ENCODE data around the gene STOM. TPM values are rescaled to one million over a fixed set of nuclear protein-coding genes. Genes with fewer than 3 reads are reported as not detected.

Gene STOM
- total and polyA plus RNA-seq, 2 of the 8 experiments (the other 6 are each of a cell fraction or from before 2014, with no cell fraction given): 25.2 to 60.4 TPM

- DNase-seq (ENCODE audit: low read depth in 1 of 2, low spot score in 2 of 2) (peak in 1 of 2 experiments; percentile 67), FAIRE-seq (no peak)
- whole genome bisulfite sequencing, 2 experiments (ENCODE audit: extremely low coverage in 1 of 2, insufficient coverage in 1 of 2, insufficient read length in 1 of 2, insufficient replicate concordance in 2 of 2, low coverage in 1 of 2, low lambda C conversion rate in 2 of 2, missing lambda C conversion rate in 1 of 2): 27% methylated on average over 10 of the region's 10 CpGs; no CpG with 5 or more reads in 1 of the 2 experiments
- TF ChIP-seq HDAC6 (IDR thresholded peaks at IDR 0.05; ENCODE audit: low read depth, low read length) (no peak), KDM1A (IDR thresholded peaks at IDR 0.05; ENCODE audit: borderline replicate concordance, low read length) (peak; percentile 95; the same call in 1 of the 2 replicates), GTF2F1 (IDR thresholded peaks at IDR 0.05; ENCODE audit: borderline replicate concordance, low read depth, low read length) (no peak), CBX5 (IDR thresholded peaks at IDR 0.05; ENCODE audit: low read depth, low read length) (no peak), SP2 (IDR thresholded peaks at IDR 0.05; ENCODE audit: low read length) (no peak), TCF12 (IDR thresholded peaks at IDR 0.05; ENCODE audit: low read depth, low read length) (peak; percentile 94), RNF2 (IDR thresholded peaks at IDR 0.05; ENCODE audit: borderline replicate concordance, low read depth, low read length, missing control alignments, poor library complexity, severe bottlenecking) (no peak), CTBP2 (IDR thresholded peaks at IDR 0.05; ENCODE audit: borderline replicate concordance, insufficient read depth, insufficient read length, low read length) (no peak)
These were observed 80.9 kb downstream of the STOM start for GRCh38 chr9:121289026-121289771.

More at GRCh38 chr9:121289026-121289771, 80.9 kb downstream of the STOM start:
- H3K9ac ChIP-seq (replicated peaks in 1 of 4; ENCODE audit: extremely low read depth in 1 of 4, low read depth in 3 of 4, low read length in 3 of 4): no peak overlapping the region
- H2BK5ac ChIP-seq (ENCODE audit: low read depth, low read length): no peak overlapping the region
- no peak overlapping the region for H3K27ac ChIP-seq (ENCODE audit: low read depth, low read length)
- H2BK12ac ChIP-seq (ENCODE audit: low read depth, low read length): 0 out of 2 replicates have a peak overlapping the region, but pooled peaks have one; percentile 30
- H3K14ac ChIP-seq (ENCODE audit: insufficient read length): no peak overlapping the region
- H2BK15ac ChIP-seq (ENCODE audit: low read length): no peak overlapping the region
- no peak overlapping the region for H3K23ac ChIP-seq (ENCODE audit: insufficient read length)
- H2BK20ac ChIP-seq (ENCODE audit: low read length): no peak overlapping the region
- H2AK5ac ChIP-seq (ENCODE audit: low read depth, low read length): no peak overlapping the region; the same call in 1 of the 2 replicates
- H3K79me2 ChIP-seq (ENCODE audit: control insufficient read depth in 1 of 2, insufficient read depth in 2 of 2, low read length in 2 of 2): no peaks in the 10 kb centered on the region
- peaks cover 26 to 42% (median 30%) of the 10 kb centered on the region in 4 experiments for H3K4me1 ChIP-seq (replicated peaks in 1 of 4; ENCODE audit: control insufficient read depth in 3 of 4, insufficient read depth in 4 of 4, low read length in 3 of 4)
- no peaks in the 10 kb centered on the region; the same call in 1 of the 2 replicates for H3K23me2 ChIP-seq (ENCODE audit: low read depth, low read length)
- no peak overlapping the region for H4K5ac ChIP-seq (ENCODE audit: insufficient read length, low read depth, low read length)
- H3K4me3 ChIP-seq (ENCODE audit: extremely low read depth in 1 of 4, insufficient read depth in 2 of 4, low read depth in 3 of 4, low read length in 4 of 4): peak overlapping the region in 3 of 4 experiments; percentile 8 to 30 (median 23); a peak in 5 of 8 replicates
- ChIA-PET CTCF (ENCODE audit: partially characterized antibody) (interaction anchor here (0.6 to 4.0 kb wide), 11 partner anchors 9 to 1933 kb away, joined by 3 to 22 read pairs (median 5); no protein-coding TSS in a partner anchor), POLR2A (ENCODE audit: partially characterized antibody) (interaction anchor here (1.7 kb wide), 1 partner anchor 22 kb away, joined by 7 read pairs; the partner anchor contains the start of gene GSN)
- H3K4me2 ChIP-seq (ENCODE audit: insufficient read depth in 1 of 2, low read depth in 2 of 2, low read length in 2 of 2): peak overlapping the region; percentile 52 to 61
- no peak overlapping the region for H2BK120ac ChIP-seq (replicated peaks; ENCODE audit: low read depth, low read length)
- no peak overlapping the region for H4K8ac ChIP-seq (ENCODE audit: extremely low read depth, insufficient read depth, low read length)
- no peaks in the 10 kb centered on the region for H3K36me3 ChIP-seq (ENCODE audit: control insufficient read depth in 2 of 4, insufficient read depth in 4 of 4, low read length in 3 of 4)
- H3K4ac ChIP-seq (replicated peaks; ENCODE audit: insufficient read length, low read depth, low read length): no peak overlapping the region
- peak overlapping the region; percentile 55; the same call in 1 of the 2 replicates for H3K18ac ChIP-seq (ENCODE audit: extremely low read depth, low read length)
- H4K20me1 ChIP-seq (replicated peaks in 1 of 2; ENCODE audit: control insufficient read depth in 1 of 2, insufficient read depth in 2 of 2, low read length in 2 of 2): peaks cover 3 to 18% of the 10 kb centered on the region in 2 experiments
- peaks cover 7 to 38% (median 35%) of the 10 kb centered on the region in 4 experiments for H3K27me3 ChIP-seq (replicated peaks in 1 of 4; ENCODE audit: control insufficient read depth in 3 of 4, extremely low read depth in 1 of 4, insufficient read depth in 3 of 4, low read length in 3 of 4)
- no peaks in the 10 kb centered on the region; the same call in 1 of the 2 replicates for H3K79me1 ChIP-seq (ENCODE audit: low read depth, low read length)
- H3K56ac ChIP-seq (replicated peaks; ENCODE audit: insufficient read length, low read depth, low read length): no peak overlapping the region
- H2AFZ ChIP-seq (ENCODE audit: low read length): no peak overlapping the region
- H4K91ac ChIP-seq (replicated peaks; ENCODE audit: insufficient read length, low read length): peak overlapping the region; percentile 49
- no peaks in the 10 kb centered on the region for H3K9me3 ChIP-seq (ENCODE audit: insufficient read depth in 2 of 2, low read depth in 1 of 2, low read length in 1 of 2)
